8988T (cell line): ENCODE results near the gene CNFN.

ENCODE experiments used
- DNase-seq: peaks from one replicate; pipeline ENCODE4 v3.0.0; 2011

The CNFN gene

DNA sequence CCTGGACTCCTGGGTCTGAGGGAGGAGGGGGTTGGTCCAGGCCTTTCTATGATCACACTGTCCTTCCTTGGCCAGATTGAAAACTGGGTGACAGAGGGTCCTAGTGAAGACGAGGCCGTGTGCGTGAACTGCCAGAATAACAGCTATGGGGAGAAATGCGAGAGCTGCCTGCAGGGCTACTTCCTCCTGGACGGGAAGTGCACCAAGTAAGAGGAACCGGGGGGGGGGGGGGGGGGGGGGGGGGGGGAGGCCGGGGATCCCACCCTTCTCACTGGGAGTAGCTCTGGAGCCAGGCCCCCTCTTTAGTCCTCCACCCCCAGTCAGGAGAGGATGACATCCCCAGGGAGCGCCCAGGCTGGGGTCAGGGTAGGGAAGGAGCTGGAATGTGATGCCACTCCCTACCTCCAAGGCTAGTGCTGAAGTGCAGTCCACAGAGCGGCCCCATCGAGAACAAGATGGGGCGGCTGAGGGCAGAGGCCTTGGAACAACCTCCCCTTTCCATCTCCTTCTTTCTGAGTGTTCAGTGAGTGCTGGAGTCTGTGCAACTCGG is 19.4 kb downstream of the CNFN start:
- DNase-seq = no peak

- no peak for DNase-seq
These were observed 20.0 kb downstream of the CNFN start for GRCh38 chr19:42370068-42370520.

- DNase-seq = no peak
These were observed 20.5 kb downstream of the CNFN start for GRCh38 chr19:42369433-42370067.

GRCh38 chr19:42368765-42369164 is 21.3 kb downstream of the CNFN start:
- DNase-seq = no peak

- no peak for DNase-seq
These were observed 21.7 kb downstream of the CNFN start for GRCh38 chr19:42368360-42368759.

- DNase-seq = no peak
These were observed 22.2 kb downstream of the CNFN start for GRCh38 chr19:42367929-42368328.

DNA sequence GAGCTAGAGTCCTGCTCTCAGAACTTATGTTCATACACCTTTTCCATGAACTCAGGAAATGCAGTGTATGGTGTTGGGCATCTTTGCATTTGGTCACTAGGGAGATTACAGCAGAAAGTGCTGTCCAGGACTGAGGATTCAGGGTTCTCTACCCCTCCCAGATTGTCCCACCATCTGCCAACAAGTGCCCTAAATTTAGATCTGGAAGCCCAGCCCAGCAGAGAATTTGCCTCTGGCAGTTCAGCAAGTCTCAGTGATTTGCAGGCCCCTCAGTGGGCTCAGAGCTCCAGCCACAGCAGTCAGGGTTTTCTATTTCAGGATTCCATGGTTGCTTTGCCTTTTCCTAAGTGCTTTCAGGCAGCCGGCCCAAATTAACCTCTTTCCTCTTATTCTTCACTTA is 23.4 kb downstream of the CNFN start:
- no peak for DNase-seq

DNA sequence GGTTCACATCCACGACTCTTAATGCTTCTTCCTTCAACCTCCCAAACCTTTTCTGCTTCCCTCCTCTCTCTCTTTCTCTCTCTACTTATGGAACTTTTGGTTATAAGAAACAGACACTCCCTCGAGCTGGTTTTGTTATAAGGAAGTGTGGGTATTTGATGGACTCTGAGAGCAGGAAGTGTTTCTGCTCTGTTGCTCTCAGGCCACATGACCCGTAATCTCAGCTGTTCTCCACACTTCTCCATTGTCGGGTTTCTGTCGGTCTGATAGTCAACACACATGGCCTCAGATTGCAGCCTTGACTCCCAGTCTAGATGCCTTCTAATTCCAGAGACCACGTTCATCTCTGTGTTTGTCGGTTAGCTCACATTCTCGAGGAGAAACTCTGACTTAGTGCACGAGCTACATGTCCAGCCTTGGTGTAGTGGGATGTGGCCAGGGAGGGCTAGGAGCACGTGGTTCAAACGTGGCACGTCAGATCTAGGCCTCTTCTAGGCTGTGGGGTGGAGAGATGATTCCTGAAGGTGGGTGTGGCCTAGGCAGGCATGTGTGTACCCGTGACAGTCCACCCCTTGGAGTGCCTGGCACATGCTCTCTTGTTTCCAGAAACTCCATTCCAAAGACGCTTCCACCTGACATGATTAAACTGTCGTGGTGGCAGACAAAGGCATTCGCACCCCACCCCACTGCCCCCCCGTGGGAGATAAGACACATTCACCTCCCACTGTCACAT is 26.3 kb downstream of the CNFN start:
- DNase-seq = no peak

GRCh38 chr19:42362891-42363440 is 27.1 kb downstream of the CNFN start:
- no peak for DNase-seq

DNA sequence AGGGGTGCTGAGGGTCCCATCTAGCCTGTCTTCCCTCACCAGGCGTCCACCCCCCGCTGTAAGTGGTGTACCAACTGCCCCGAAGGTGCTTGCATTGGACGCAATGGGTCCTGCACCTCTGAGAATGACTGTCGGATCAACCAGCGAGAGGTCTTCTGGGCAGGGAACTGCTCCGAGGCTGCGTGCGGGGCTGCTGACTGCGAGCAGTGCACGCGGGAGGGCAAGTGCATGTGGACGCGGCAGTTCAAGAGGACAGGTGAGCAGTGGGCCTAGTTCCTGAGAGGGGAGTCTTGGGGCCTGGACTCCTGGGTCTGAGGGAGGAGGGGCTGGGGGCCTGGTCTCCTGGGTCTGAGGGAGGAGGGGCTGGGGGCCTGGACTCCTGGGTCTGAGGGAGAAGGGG is 27.8 kb downstream of the CNFN start:
- DNase-seq = no peak

DNA sequence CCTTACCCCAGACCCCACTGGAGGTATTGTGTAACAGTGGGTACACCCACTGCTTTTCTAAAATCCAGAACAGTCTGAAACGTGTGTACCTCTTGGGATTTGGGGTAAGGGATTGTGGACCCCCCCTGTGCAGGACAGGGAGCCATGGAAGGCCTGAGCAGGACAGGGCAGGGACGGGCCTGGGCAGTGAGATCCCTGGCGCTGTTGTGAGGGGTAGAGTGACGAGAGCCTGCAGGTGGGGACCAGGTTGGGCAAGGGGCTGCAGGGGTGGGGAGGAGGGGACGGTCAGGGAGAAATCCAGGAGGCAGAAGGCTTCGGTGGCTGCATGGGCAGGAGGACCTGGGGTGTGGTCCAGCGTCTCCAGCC is 28.6 kb downstream of the CNFN start:
- DNase-seq = no peak

- no peak for DNase-seq
These were observed 29.1 kb downstream of the CNFN start for GRCh38 chr19:42360787-42361544.

GRCh38 chr19:42357290-42357689 is 32.8 kb downstream of the CNFN start:
- DNase-seq = no peak

DNA sequence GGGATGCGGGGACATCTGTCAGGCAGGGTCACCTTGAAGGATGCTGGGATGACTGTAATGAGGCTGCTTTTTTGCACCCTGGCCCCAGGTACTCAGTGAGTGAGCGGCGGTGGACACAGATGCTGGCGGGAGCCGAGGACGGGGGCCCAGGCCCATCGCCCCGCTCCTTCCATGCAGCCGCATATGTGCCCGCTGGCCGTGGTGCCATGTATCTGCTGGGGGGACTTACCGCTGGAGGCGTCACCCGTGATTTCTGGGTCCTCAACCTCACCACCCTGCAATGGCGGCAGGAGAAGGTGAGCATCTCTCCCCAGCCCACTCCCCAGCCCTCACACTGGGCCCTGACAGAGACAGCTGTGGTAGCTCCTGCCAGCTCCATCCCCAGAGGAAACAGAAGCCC is 33.4 kb downstream of the CNFN start:
- DNase-seq = no peak

DNA sequence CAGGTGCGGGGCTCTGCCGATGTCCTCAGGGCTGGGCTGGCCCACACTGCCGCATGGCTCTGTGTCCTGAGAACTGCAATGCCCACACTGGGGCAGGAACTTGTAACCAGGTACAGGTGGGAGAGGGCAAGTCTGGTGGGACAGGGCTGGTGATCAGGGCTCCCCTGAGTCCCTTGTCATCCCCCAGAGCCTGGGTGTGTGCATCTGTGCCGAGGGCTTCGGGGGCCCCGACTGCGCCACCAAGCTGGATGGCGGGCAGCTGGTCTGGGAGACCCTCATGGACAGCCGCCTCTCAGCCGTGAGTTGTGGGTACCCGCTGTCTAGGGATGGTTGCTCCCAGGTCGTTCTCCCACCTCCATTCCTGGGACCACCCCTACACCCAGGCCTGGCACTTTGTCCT is 34.2 kb downstream of the CNFN start:
- DNase-seq = no peak

DNA sequence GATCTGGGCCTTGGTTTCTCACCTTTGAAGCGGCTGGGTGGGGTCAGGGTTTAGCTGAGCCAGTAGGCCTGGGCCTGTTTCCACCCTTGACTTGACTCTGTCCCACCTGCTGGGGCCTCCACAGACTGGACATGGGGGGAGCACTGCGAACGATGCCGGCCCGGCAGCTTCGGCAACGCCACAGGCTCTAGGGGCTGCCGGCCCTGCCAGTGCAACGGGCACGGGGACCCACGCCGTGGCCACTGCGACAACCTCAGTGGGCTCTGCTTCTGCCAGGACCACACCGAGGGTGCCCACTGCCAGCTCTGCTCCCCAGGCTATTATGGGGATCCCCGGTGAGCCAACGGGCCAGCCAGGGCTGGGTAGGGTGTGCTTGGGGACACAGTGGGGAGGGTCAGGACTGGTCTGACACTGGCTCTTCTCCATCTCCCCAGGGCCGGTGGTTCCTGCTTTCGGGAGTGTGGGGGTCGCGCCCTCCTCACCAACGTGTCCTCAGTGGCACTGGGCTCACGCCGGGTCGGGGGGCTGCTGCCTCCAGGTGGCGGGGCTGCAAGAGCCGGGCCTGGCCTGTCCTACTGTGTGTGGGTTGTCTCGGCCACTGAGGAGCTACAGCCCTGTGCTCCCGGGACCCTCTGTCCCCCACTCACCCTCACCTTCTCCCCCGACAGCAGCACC is 36.6 kb downstream of the CNFN start:
- no peak for DNase-seq

- no peak for DNase-seq
These were observed 37.5 kb downstream of the CNFN start for GRCh38 chr19:42352301-42353259.

DNA sequence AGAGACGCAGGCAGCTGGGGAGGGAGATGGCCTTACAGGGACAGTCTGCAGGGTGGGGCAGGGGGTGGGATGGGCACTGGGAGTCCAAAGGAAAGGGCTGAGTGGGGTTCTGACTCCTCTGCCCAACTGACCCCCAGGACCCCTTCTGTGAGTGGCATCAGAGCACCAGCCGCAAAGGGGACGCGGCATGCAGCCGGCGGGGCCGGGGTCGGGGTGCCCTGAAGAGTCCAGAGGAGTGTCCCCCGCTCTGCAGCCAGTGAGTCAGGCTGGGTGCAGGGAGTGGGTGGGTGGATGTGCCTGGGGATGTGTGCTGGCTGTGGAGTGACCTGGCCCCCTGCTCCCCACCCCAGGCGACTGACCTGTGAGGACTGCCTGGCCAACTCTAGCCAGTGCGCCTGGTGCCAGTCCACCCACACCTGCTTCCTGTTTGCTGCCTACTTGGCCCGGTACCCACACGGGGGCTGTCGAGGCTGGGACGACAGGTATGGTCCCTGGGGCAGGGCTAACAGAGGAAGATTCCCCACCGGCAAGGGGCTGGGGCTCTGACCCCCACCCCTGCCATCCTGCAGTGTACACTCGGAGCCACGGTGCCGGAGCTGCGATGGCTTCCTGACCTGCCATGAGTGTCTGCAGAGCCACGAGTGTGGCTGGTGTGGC is 38.9 kb downstream of the CNFN start:
- no peak for DNase-seq

GRCh38 chr19:42350417-42350816 is 39.7 kb downstream of the CNFN start:
- DNase-seq = no peak

GRCh38 chr19:42349378-42350107 is 40.6 kb downstream of the CNFN start:
- no peak for DNase-seq
